HepG2 (cell line): ENCODE results near the gene HYI.

Source experiments
- ATF6 ChIP-seq: sonication (generic); formaldehyde crosslinking; conservative IDR thresholded peaks from 2 replicates; pipeline ENCODE4 v1.4.0; 2020; ENCODE audit warnings: missing genetic modification reagents
- CTCF ChIP-seq: sonication (generic); formaldehyde crosslinking; IDR thresholded peaks from 2 replicates; pipeline ENCODE4 v1.5.0; 2020; ENCODE audit warnings: mild to moderate bottlenecking, missing genetic modification reagents, moderate library complexity
- MEF2D ChIP-seq: sonication (generic); formaldehyde crosslinking; IDR thresholded peaks from 2 replicates; pipeline ENCODE4 v1.5.1; 2020; ENCODE audit warnings: mild to moderate bottlenecking, missing genetic modification reagents
- NR3C1 ChIP-seq: sonication (generic); formaldehyde crosslinking; IDR thresholded peaks from 2 replicates; pipeline ENCODE4 v1.4.0; 2020; ENCODE audit warnings: missing genetic modification reagents

GRCh38 chr1:43432171-43432860 lies 21.4 kb downstream of the HYI start:
- TF ChIP-seq MEF2D (CRISPR knock-in tag) (no peak), ATF6 (no peak), NR3C1 (no peak), CTCF (CRISPR knock-in tag) (no peak)
